ENCODE measurements around the gene RAD18.

GRCh38 chr3:8871306-8871705 lies 92.0 kb downstream of the RAD18 start:
- TF ChIP-seq POLR2A (IDR thresholded peaks at IDR 0.05): no peak
- no peak for TF ChIP-seq CTCF (IDR thresholded peaks at IDR 0.05)
- no peak for TF ChIP-seq EP300 (IDR thresholded peaks at IDR 0.05)

Measured in ovary (tissue), 3 donors.